HG03039 (cell line): Measurements from ENCODE around the gene TBPL2.
"Not testable (repeated sequence)": the region's sequence is repeated elsewhere in the genome, so short reads cannot be mapped to it uniquely, and the experiment has no call there.

Source experiments
- ATAC-seq: cut with Tn5 transposase; IDR thresholded peaks from one replicate; pipeline ENCODE4 v1.9.1; 2021; ENCODE audit warnings: mild to moderate bottlenecking, moderate library complexity; ENCODE audit not compliant: unreplicated experiment

TBPL2 gene

GRCh38 chr14:55441286-55441685 lies 870 bp upstream of the TBPL2 start:
- no peak for ATAC-seq

- ATAC-seq: no peak
These were observed 2.2 kb downstream of the TBPL2 start for GRCh38 chr14:55438066-55438683.

GRCh38 chr14:55436931-55437330 lies 3.5 kb downstream of the TBPL2 start:
- ATAC-seq: no peak

- ATAC-seq: no peak
These were observed 3.9 kb downstream of the TBPL2 start for GRCh38 chr14:55436519-55436918.

- ATAC-seq: no peak
These were observed 5.6 kb downstream of the TBPL2 start for GRCh38 chr14:55434805-55435174.

GRCh38 chr14:55433880-55434804 lies 6.3 kb downstream of the TBPL2 start:
- no peak for ATAC-seq

GRCh38 chr14:55432628-55433027 lies 7.8 kb downstream of the TBPL2 start:
- no peak for ATAC-seq

GRCh38 chr14:55430024-55430690 lies 10.3 kb downstream of the TBPL2 start:
- ATAC-seq: no peak

GRCh38 chr14:55427439-55427838 lies 13.0 kb downstream of the TBPL2 start:
- no peak for ATAC-seq

GRCh38 chr14:55426891-55427290 lies 13.5 kb downstream of the TBPL2 start:
- ATAC-seq: no peak

GRCh38 chr14:55425091-55425490 lies 15.3 kb downstream of the TBPL2 start:
- ATAC-seq: no peak

GRCh38 chr14:55423969-55424368 lies 16.4 kb downstream of the TBPL2 start:
- ATAC-seq: no peak

GRCh38 chr14:55422338-55422737 lies 18.1 kb downstream of the TBPL2 start:
- not testable (repeated sequence) for ATAC-seq

- no peak for ATAC-seq
These were observed 20.8 kb downstream of the TBPL2 start for GRCh38 chr14:55419663-55420062.

GRCh38 chr14:55418411-55418810 lies 22.0 kb downstream of the TBPL2 start:
- ATAC-seq: no peak

- ATAC-seq: no peak
These were observed 22.5 kb downstream of the TBPL2 start for GRCh38 chr14:55417955-55418354.

- no peak for ATAC-seq
These were observed 23.6 kb downstream of the TBPL2 start for GRCh38 chr14:55416866-55417265.

GRCh38 chr14:55414551-55414950 lies 25.9 kb downstream of the TBPL2 start:
- ATAC-seq: no peak

- no peak for ATAC-seq
These were observed 27.7 kb downstream of the TBPL2 start for GRCh38 chr14:55412676-55413075.

GRCh38 chr14:55411426-55412389 lies 28.7 kb downstream of the TBPL2 start, which contains the start of gene ATG14:
TSS of gene ATG14 (minus strand) at chr14:55411830. CDS start at chr14:55411822, 8 bp downstream.
- ATAC-seq: peak; percentile 87
